Subcutaneous adipose tissue (tissue), 4 donors: ENCODE data around the gene TBCD. TPM values are rescaled to one million over a fixed set of nuclear protein-coding genes. Genes with fewer than 3 reads are reported as not detected.

Source experiments
- CTCF ChIP-seq: fragments of 450-650 bp; IDR thresholded peaks from one replicate; pipeline ENCODE4 v1.5.1; 2016; ENCODE audit warnings: low read depth, mild to moderate bottlenecking, control low read depth, antibody characterized with exemption, moderate library complexity
- total RNA-seq, 4 donors: library from RNA; depleted of rRNA; stranded (reverse); fragments of >200 nt; gene quantifications; one replicate each; pipeline ENCODE4 v1.1.0, GENCODE V29; 2016

TBCD gene
- total RNA-seq, 4 donors from 2014 or later: 36.5 to 103 (median 54.7) TPM

DNA sequence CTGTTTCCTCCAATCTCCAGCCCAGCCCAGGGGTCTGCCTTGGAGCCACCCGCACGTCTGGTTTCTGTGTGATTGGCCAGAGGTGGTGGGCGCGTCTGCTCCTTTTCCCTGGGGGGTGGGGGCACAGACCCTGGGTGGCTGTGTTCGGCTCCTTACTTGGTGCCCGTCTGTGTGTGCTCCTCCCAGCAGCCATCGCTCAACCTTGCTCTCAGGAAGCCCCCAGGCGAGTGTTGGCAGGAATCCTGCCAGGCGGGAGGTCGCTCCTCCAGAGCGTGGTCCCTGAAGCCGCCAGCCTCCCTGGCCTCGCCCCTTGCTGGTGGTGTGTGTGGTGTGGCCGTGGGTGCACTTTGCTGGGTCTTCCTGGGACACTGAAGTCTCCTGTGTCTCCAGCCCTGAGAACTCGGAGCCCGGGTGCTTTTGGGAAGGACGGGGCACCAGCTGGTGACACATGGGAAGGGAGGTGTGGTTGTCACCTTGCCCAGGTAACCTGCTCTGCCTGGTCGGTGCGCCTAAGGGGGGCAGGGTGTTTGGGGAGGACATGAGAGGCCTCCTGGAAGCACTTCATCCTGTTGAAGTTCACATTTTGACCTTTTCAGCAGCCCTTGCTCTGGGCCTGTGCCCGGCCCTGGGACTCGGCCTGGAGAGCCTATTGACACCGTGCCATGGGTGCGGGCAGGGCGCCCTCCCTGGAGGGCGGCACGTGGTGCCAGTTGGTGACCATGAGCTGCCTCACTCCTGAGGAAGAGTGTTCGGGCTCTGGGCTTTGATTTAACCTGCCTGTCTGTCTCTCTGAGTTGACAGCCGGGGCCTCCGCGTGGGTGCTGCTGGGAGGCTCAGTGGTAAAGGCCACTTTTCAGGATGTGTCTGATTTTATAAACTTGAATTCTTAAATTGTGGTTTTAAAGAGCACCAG is 137.0 kb downstream of the TBCD start:
- TF ChIP-seq CTCF: no peak

GRCh38 chr17:82889496-82890338 is 137.9 kb downstream of the TBCD start:
- no peak for TF ChIP-seq CTCF

DNA sequence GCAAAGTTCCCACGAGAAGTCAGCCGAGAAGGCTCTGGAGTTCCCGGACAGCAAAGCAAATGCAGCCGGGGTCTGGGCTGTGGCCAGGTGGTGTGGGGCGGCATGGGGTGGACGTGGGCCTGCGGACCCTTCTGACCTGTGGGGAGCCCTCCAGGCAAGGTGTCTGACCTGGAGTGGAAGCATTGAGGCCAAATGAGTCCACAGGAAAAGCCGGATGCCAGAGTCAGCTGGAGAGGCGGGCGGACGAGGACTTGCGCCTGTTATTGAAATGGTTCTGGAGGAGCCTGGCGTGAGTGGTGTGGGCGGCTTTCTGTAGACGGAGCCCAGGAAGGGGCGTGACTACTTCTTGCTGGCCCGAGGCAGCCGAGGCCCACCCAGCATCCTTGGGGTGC is 138.5 kb downstream of the TBCD start:
- TF ChIP-seq CTCF: no peak

- no peak for TF ChIP-seq CTCF
Measured at GRCh38 chr17:82890926-82891678, 139.2 kb downstream of the TBCD start.

DNA sequence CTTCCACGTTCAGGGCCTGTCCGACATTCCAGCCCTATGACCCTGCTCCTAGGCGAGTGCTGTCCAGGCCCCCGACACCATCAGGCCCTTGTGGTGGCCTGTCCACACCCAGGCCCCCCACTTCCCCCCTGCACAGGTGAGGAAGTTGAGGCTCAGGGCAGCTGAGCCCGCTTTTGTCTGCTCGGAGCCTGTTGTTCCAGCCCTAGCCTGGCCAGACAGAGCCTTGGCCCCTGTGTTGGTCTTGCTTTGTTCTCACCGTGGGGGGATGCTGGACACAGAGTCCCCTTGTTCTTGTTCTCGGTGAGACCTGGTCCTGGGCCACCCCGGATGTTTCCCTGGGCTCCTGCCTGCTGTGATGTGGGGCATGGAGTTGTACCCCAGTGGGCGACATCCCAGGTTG is 140.0 kb downstream of the TBCD start:
- no peak for TF ChIP-seq CTCF

- no peak for TF ChIP-seq CTCF
Measured at GRCh38 chr17:82892899-82893565, 141.2 kb downstream of the TBCD start.
